GF-D8 (cell line): Measurements from ENCODE around the gene ARHGAP10.
A peak's percentile ranks its signal among the peaks of the same experiment; 100 is the strongest.

ENCODE experiments used
- DNase-seq: peaks from one replicate; lab custom pipeline; 2025; lab: John Stamatoyannopoulos, UW

Gene ARHGAP10

GRCh38 chr4:147731580-147732517, at the start of gene ARHGAP10:
TSS of gene ARHGAP10 (plus strand) at chr4:147732088. CDS start at chr4:147732302, 214 bp downstream.
- peak; percentile 36 for DNase-seq

- DNase-seq = no peak
These were observed 49.1 kb upstream of the ARHGAP10 start for GRCh38 chr4:147682755-147683154.

DNA sequence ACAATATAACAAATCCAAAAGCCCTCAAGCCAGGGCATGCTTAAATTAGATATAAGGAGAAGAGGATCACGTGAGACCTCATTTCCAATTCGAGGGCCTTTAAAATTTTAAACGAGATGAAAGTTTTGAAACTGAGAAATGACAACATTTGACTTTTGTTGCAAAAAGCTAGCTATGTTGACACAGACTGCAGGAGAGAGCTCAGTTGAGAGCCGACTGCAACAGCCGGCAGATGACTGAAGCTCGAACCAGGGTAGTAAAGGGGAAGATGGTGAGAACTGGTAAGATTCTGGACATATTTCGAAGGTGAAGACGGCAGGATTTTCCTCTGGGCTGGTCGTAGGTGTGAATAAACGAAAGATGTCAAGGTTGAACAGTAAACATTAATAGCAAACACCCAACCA, 48.7 kb upstream of the ARHGAP10 start:
- DNase-seq = no peak

- DNase-seq = peak; percentile 74
These were observed 47.9 kb upstream of the ARHGAP10 start, which contains the start of gene PRMT9 for GRCh38 chr4:147683717-147684700. TSS of gene PRMT9 (minus strand) at chr4:147684163. CDS start at chr4:147683987, 176 bp downstream.

- peak; percentile 52 for DNase-seq
These were observed 42.8 kb upstream of the ARHGAP10 start for GRCh38 chr4:147689067-147689466.

GRCh38 chr4:147691820-147692219, 40.1 kb upstream of the ARHGAP10 start:
- DNase-seq = no peak

GRCh38 chr4:147693218-147693617, 38.7 kb upstream of the ARHGAP10 start:
- DNase-seq = no peak

- DNase-seq = no peak
These were observed 35.0 kb upstream of the ARHGAP10 start for GRCh38 chr4:147696866-147697265.

DNA sequence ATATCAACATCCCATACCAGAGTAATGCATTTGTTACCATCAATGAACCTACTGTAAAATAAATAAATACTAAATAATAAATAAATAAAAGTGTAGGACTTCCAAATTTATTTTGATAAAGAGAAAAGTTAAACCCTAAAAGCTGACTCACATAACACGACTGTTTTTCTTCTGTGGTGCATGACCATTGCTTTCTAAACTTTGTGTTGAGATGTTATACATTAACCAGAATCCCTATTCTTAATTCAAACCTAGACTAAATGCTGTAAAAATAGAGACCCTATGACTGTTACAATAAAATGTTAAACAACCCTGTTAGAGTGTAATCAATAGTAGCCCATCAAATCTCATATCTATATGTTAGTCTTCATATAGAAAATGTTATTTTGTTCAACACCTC, 27.0 kb upstream of the ARHGAP10 start:
- no peak for DNase-seq

GRCh38 chr4:147707892-147708672, 23.8 kb upstream of the ARHGAP10 start:
- DNase-seq = no peak

- no peak for DNase-seq
These were observed 21.9 kb upstream of the ARHGAP10 start for GRCh38 chr4:147709999-147710398.

DNA sequence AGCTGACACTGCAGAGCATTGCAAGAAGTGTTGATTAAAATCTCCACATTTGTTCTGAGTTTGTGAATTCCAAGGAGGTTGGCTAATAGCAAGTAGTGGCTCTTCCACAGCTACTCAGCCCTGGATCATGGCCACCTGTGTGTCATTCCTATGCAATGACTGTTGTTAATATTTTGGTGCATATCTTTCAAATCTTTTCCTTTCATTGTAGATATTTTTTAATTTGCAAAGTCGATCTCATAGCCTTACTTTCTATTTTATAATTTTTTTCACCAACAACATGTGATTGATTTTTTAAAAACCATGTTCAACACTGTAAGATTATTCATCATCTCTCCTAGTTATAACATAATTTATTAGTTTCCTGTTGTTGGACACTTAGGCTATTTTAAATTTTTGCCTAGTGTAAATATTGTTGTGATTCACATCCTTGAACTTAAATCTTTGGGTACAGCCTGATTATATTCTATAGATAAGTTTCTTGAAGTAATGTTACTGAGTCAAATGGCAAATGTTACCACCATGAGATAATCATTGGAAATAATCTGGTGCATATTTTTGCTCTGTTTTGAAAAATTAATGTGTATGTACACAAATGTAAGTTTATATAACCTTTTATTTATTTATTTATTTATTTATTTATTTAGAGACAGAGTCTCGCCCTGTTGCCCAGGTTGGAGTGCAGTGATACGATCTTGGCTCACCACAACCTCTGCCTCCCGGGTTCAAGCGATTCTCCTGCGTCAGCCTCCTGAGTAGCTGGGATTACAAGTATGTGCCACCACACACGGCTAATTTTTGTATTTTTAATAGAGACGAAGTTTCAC, 17.1 kb upstream of the ARHGAP10 start:
- DNase-seq = no peak

DNA sequence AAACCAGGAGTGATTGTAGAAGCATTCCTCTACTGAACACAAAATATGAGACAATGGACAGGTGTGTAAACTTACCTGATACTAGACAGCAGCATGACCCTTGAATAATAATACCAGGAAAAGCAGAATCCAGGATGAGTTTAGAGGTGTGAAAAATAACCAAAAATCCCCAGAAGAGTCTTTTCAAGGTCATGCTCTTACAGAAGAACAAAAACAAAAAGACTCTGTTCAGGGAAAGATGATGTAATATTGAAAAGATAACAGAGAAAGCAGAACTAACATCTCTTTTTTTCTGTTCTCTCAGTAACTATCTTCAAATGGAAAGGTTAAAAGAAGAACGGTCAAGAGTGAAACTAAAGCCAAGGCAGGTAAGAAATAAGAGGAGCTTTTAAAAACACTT, 14.0 kb upstream of the ARHGAP10 start:
- DNase-seq = peak; percentile 43

- no peak for DNase-seq
These were observed 8.6 kb upstream of the ARHGAP10 start for GRCh38 chr4:147723326-147723725.

DNA sequence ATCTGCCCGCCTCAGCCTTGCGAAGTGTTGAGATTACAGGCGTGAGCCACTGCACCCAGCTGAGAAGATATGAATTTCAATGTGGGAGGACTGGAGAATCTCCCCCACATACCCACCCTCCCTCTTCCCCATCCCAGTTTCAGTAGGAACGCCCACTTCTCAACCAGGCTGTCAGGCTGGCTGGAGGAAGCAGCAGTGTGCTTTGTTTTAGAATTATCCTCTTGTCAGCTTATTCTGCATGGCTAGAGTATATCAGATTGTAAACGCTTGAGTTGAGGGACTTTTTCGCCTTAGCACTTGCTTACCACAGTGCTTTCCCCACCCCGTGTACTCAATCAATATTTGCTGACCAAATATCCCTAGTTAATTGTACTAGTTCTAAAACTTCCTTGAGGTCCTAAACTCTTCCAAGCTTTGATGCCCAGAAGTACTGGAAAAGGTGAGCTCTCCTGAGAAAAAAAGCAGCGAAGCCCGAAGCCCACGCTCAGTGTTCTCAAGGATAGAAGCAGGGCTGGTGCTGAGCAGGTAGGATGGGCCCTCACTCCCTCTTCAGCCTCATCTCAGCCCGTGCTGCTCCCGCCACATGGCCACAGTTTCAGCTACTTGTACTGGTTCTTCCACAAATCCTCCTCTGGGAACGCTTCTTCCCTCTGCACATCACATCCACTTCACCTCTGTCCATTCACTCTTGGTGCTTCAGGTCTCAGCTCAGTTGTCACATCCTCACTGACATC, 7.3 kb upstream of the ARHGAP10 start:
- DNase-seq = no peak

DNA sequence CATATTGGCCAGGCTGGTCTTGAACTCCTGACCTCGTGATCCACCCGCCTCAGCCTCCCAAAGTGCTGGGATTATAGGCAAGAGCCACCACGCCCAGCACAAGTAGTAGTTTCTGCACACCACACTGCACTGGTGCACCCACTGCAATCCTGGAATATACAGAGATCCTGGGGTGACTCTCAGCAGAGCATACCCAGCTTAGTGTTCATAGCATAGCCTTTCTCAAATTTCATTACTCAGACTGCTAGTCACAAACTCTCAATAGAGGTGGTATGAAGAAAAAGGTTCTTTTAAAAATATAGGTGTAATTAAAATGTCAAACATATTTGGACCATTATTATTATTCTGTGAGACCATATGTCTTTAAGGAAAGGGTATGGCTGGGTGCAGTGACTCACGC, 6.2 kb upstream of the ARHGAP10 start:
- no peak for DNase-seq

DNA sequence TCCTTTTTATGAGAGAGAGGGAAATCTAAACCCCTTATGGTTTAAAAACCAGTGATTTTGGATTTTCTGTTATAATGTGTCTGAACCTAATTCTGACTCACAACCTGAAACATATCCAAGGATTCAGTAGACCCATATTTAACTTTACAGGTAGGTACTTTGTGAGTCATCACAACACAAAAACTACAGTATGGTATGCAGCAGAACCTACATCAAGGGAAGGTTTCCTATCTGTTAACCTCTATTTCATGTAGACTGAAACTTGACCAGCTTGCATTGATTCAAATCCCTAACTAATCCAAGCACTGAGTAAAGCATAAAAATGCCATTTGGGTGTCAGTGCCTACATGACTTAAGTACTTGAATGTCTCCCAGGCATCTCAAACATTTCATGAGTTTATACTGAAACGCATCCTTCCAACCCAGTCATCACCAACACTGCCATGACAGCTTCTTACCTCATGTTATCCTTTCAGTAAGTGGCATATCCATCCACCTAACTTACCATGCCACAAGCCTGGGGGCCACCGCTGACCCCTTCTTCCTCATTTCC, 4.3 kb upstream of the ARHGAP10 start:
- no peak for DNase-seq

DNA sequence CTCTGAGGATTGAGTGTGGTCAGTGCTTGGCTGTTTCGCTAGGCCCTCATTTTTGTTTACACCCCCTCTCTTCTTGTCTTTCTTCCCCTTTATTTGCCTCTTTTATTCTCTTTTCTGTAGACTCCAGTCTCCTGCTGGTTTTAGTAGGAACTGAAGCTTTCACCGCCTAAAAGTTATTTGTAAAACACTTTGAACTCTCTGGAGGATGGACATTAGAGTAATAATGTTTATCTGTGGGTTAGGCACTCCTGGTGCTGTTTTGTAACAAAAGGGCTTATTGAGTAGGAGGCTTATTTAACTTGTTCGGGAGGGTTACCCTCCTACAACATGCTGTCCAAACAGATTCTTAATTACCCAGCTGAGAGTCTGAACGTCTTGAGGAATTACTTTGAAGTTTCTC, 1.6 kb upstream of the ARHGAP10 start:
- no peak for DNase-seq

DNA sequence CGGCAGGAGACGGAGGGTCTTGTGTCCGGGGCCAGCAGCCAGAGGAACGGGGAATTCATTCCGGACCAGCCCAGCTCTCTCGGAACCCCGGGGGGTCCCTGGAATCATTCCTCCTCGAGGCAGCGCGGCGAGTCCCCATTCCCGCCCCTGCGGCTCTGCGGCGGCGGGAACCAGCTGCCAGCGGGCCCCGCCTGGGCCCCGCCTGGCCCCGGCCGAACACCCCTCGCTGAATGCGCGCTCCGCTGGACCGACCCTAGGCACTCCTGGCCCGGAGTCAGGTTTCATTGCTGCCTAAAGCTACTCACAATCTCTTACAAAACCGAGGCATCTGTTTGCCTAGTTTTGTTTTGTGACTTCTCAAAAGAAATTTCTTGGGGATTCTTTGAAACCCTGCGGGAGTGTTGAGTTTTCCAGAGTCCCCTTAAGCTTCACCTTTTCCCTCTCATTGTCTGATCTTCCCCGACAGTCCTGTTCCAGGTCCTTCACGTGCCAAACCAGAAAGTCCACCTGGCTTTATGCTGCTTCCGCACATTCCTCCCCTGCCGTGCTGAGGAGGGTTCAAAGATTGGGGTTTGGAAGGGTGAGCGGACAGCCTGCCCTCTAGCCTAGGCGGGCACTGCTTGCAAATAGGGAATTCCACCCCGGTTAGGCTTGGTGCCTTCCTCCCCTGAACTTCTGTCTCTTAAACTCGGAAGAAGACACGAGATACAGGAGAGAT, 789 bp downstream of the ARHGAP10 start:
- no peak for DNase-seq
